Germinal center (tissue), 1 donor: Measurements from ENCODE around the gene ANTXR2.

Experiments
- DNase-seq: peaks from one replicate; pipeline ENCODE4 v3.0.0; 2012; ENCODE audit warnings: mixed read lengths, low spot score

ANTXR2 gene

DNA sequence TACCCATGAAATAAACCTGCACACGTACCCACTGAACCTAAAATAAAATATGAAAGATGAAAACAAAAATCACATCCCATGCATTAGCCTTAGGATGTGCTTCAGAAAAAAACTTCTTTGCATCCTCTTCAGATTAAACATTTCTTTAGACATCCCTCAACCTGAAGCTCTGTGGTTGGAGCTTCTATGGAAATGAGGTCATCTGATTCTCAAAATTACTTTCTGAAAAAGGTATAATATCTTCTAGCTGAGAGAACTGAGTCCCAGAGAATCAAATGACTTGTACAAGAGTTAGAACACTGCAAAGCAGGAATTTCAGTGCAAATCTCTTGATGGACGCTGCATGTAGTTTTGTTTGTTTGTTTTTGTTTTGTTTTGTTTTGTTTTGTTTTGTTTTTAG, 19.1 kb upstream of the ANTXR2 start:
- DNase-seq: no peak

- DNase-seq: no peak
Measured at GRCh38 chr4:80091688-80092087, 18.7 kb upstream of the ANTXR2 start.

- no peak for DNase-seq
Measured at GRCh38 chr4:80091184-80091583, 18.2 kb upstream of the ANTXR2 start.

- no peak for DNase-seq
Measured at GRCh38 chr4:80090090-80090489, 17.1 kb upstream of the ANTXR2 start.

DNA sequence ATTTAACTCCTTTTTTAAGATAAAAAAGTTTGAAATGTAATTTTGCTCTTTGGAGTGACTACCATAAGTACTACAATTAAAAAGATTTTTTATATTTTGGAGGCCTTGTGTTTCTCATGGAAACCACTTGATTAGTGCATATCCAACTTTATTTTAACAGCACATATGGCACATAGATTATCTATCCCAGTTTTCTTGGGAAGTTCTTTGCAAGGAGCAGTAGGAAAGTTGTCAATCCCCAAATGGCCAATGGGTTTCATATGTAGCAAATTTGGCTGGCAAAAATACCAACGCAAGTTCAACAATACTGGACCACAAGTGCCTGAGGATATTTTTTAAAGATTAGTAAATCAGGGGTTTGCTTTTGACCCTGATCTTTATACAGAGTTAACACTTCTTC, 15.4 kb upstream of the ANTXR2 start:
- no peak for DNase-seq

GRCh38 chr4:80086296-80086695, 13.3 kb upstream of the ANTXR2 start:
- DNase-seq: no peak

DNA sequence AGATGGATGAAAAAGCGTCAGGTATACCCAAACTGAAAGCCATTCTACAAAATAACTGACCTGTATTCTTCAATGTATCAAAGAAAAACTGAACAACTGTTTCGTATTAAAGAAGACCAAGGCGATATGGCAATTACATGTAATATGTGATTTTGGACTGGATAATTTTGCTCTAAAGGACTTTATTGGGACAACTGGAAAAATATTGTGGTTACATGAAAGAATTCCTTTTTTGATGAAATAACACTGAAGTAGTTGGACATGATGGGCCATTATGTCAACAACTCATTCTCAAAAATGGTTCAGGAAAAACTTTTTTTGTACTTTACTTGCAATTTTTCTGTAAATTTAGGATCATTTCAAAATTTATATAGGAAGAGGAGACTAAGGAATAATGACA, 12.1 kb upstream of the ANTXR2 start:
- no peak for DNase-seq

DNA sequence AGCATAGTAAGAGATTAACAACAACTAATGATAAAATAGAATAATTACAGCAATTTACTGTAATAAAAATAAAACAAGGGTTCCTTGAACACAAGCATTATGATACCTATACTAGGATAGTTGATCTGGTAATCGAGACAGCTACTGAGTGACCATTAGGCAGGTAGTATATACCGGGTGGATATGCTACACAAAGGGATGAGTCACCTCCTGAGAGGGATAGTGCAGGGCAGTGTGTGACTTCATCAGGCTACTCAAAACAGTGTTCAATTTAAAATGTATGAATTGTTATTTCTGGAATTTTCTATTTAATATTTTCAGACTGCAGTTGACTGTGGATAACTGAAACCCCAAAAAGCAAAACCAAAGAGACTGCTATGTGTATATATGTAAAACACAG, 9.7 kb upstream of the ANTXR2 start:
- DNase-seq: no peak

DNA sequence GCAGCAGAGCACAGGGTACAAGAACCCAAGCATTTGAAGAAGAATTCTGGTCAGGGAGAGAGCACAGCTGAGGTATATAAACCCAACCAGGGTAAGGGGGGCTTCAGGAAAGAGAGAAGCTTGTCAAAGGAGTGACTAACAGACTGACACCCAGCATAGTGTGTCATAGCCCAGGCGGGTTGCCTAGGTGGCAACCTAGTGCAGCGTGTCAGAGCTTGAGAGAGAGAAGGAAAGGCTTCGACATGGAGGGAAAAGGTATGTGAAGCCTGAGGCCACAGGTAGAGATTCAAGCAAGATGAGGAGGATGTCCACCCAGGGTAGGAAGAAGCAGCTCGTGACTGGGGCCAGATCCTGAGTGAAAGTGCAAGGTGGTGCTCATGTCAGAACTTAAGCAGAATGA, 8.5 kb upstream of the ANTXR2 start:
- DNase-seq: no peak

GRCh38 chr4:80079255-80079923, 6.4 kb upstream of the ANTXR2 start:
- no peak for DNase-seq

- no peak for DNase-seq
Measured at GRCh38 chr4:80078346-80079092, 5.5 kb upstream of the ANTXR2 start.

GRCh38 chr4:80077639-80078038, 4.6 kb upstream of the ANTXR2 start:
- DNase-seq: no peak

DNA sequence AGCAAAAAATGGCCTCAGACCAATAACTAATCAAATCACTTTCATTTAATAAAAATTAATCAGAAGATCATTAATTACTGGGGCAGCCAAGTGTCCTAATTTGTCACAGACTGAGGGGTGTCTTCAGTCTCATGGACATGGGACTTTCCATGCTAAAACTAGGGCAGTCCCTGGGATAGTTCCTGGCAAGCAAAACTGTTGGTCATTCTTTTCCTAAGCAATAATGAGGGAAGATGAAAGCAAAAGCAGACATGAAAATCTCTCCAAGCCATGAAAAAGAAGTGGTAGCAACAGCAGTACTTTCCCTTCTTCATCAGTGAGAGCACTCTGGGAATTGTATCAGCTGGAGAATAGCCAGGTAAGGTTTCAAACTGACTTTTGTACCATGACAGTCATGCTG, 3.7 kb upstream of the ANTXR2 start:
- DNase-seq: no peak

DNA sequence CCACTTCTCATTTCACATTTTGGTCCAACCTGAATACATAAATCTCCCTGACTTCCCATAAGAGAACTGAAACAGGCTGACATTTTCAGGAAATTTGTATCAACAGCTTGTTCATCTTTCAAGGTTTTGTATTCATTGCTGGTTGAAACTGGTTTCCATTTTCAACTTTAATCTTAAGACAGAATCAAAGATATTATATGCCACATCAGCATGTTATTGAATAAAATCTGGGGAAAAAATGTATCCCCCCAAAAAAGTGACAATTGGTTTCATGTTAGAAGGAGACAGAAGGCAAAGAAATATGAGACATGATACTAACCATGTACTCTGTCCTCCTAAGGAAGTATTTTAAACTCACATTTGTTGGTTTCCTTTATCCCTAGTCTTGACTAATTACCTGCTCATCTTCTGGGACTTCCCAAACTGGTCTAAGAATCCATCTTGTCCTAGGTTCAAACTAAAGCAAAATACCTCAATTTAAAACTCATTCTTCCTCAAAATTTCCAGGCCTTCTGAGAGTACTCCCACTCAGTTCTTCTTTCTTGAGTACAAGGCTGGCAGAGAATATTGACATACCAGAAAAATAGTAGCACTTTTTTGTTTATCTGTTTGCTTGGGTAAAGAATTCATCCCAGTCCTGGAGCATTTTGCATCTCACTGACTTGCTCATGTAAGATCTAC, 3.1 kb upstream of the ANTXR2 start:
- no peak for DNase-seq

- DNase-seq: no peak
Measured at GRCh38 chr4:80074651-80075050, 1.6 kb upstream of the ANTXR2 start.

- no peak for DNase-seq
Measured at GRCh38 chr4:80074069-80074468, 1.0 kb upstream of the ANTXR2 start.

- DNase-seq: peak; percentile 70
Measured at GRCh38 chr4:80073473-80074008, 512 bp upstream of the ANTXR2 start.

DNA sequence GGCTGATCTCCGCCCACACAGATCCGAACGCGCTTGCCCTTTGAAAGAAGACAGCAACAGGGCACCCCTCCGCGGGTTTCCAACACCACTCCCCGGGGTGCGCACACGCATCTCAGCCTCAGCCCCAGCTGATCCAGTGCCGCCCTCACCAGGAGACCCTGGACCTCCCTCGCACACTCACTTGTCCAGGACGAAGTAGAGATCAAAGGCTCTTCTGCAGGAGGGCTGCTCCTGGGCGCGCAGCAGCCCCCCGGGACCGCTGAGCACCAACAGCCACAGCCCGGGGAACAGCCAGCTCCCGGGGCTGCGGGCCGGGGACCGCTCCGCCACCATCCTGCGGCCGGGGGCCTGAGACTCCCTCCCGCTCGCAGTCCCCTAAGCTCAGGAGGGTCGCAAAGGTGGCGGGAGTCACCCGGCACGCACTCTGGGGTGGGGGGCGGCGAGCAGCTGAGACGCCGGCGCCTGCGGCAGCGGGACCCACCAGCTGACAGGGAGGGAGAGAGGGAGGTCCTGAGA, 743 bp downstream of the ANTXR2 start:
- peak; percentile 29 for DNase-seq

DNA sequence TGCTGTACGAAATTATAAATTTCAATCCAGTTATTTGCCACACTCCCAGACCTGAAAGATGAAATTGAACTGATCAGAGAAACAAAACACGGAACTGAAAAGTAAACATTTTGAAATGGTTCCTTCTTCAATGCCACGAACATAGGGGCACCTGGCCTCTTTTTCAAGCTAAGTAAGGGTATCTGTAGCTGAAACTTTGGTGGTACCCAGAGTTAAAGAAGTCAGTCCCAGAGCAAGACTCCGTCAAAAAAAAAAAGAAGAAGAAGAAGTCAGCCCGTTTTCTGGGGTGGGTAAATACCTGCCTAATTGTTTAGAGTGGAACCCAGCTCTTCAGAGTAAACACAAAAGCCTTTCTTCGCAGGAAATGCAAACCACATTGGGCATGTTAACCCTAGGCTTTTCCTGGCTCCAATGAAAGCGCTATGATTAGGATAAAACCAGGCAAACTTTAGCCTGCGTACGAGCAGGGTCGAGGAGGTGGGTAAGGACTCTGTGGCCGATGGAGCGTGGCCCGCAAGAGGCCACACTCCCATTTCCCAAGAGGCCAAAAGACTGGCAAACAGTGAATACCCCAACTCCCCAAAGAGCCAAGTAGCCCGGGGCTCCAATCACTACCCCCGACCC, 1.3 kb downstream of the ANTXR2 start:
- peak; percentile 12 for DNase-seq

GRCh38 chr4:80070880-80071603, 2.0 kb downstream of the ANTXR2 start:
- DNase-seq: no peak

DNA sequence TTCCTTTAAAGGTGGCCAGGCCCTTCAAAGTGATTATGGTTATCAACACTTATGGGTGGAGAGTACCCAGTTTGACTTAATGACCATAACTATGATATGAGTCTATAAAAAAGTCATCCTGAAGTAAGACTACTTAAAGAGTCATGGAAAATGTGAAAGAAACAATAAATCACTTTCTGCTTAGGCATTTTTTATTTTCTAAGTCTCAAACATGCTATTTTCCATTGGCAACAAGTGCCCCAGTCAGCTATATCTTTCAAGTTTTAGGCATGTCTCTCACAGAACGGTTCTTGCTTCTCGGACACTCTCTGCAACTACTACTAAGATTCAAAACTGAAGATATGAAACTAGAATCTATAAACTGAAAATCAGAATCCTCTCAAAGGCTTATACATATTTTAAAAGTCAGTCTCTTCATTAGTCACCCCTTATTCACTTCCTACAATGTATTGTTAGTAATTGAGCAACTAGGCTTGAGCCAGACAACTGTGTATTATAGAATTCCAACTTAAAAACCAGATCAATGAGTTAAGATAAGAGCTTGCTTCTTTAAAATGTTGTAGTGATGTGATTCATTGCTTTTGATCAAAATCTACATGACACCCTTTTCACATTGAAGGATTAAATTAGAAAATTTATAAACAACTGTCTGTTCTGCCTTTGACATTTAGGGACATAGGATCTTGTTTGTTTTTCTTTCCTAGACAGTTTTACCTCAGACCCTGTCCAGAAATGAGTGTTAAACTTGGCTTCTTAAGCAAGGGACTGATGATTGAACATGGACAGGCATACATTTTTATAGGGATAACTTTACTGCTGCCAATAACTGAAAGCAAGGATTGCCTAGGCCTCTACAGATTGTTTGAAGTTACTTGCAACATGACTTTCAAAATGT, 2.9 kb downstream of the ANTXR2 start:
- DNase-seq: no peak
